ENCODE data around the gene PUM1.
"Not testable (repeated sequence)": the region's sequence is repeated elsewhere in the genome, so short reads cannot be mapped to it uniquely, and the experiment has no call there.

PUM1 gene

GRCh38 chr1:31054958-31055481, 10.5 kb downstream of the PUM1 start:
- no peak for DNase-seq (ENCODE audit: low read depth)
- no peak for TF ChIP-seq CTCF (conservative IDR thresholded peaks at IDR 0.05; ENCODE audit: low read depth, low read length)
- no peak overlapping the region for H3K4me3 ChIP-seq (ENCODE audit: low read length)

GRCh38 chr1:31054349-31054748, 11.2 kb downstream of the PUM1 start:
- no peak overlapping the region for H3K4me3 ChIP-seq (ENCODE audit: low read length)
- TF ChIP-seq CTCF (conservative IDR thresholded peaks at IDR 0.05; ENCODE audit: low read depth, low read length): no peak
- DNase-seq (ENCODE audit: low read depth): no peak

- not testable (repeated sequence) for DNase-seq (ENCODE audit: low read depth); H3K4me3 ChIP-seq (ENCODE audit: low read length)
These were observed 12.9 kb downstream of the PUM1 start for GRCh38 chr1:31052613-31053012.

GRCh38 chr1:31051611-31052010, 13.9 kb downstream of the PUM1 start:
- no peak for TF ChIP-seq CTCF (conservative IDR thresholded peaks at IDR 0.05; ENCODE audit: low read depth, low read length)
- no peak for DNase-seq (ENCODE audit: low read depth)
- H3K4me3 ChIP-seq (ENCODE audit: low read length): no peak overlapping the region

- not testable (repeated sequence) for H3K4me3 ChIP-seq (ENCODE audit: low read length); DNase-seq (ENCODE audit: low read depth)
These were observed 18.0 kb downstream of the PUM1 start for GRCh38 chr1:31047507-31047906.

GRCh38 chr1:31043631-31044030, 21.9 kb downstream of the PUM1 start:
- no peak for DNase-seq (ENCODE audit: low read depth)
- no peak for TF ChIP-seq CTCF (conservative IDR thresholded peaks at IDR 0.05; ENCODE audit: low read depth, low read length)
- H3K4me3 ChIP-seq (ENCODE audit: low read length): no peak overlapping the region

- TF ChIP-seq CTCF (conservative IDR thresholded peaks at IDR 0.05; ENCODE audit: low read depth, low read length): no peak
- no peak for DNase-seq (ENCODE audit: low read depth)
These were observed 22.9 kb downstream of the PUM1 start for GRCh38 chr1:31042656-31043055.

GRCh38 chr1:31041529-31041928, 24.0 kb downstream of the PUM1 start:
- TF ChIP-seq CTCF (conservative IDR thresholded peaks at IDR 0.05; ENCODE audit: low read depth, low read length): no peak
- DNase-seq (ENCODE audit: low read depth): no peak
- H3K4me3 ChIP-seq (ENCODE audit: low read length): no peak overlapping the region

More at GRCh38 chr1:31042656-31043055, 22.9 kb downstream of the PUM1 start:
- H3K4me3 ChIP-seq (ENCODE audit: low read length): no peak overlapping the region
